Frontal cortex (tissue), 4 donors: ENCODE data around the gene EIF5A2. TPM values are rescaled to one million over a fixed set of nuclear protein-coding genes. Genes with fewer than 3 reads are reported as not detected.

Experiments used
- DNase-seq, 2 donors: peaks; one replicate each; pipeline ENCODE4 v3.0.0; 2012; ENCODE audit warnings: low spot score in 2 of 2
- FAIRE-seq: peaks from 2 replicates; lab custom pipeline; 2012; peaks lifted over from hg19 to GRCh38; lab: Jason Lieb, UNC
- total RNA-seq: library from RNA; depleted of rRNA; stranded (reverse); fragments of >200 nt; gene quantifications from one replicate; pipeline ENCODE4 v1.2.3, GENCODE V29; 2014
- donor health status: control.
- donor health status: control.
- donor health status: control.

Gene EIF5A2
- total RNA-seq, 1 donor from 2014 or later: 7.7 TPM

GRCh38 chr3:170863816-170864215 is 44.6 kb downstream of the EIF5A2 start:
- DNase-seq (no peak), FAIRE-seq (no peak)

GRCh38 chr3:170862618-170863374 is 45.6 kb downstream of the EIF5A2 start:
- no peak for DNase-seq
- FAIRE-seq: no peak

- FAIRE-seq (no peak), DNase-seq (no peak)
Measured at GRCh38 chr3:170858599-170858998, 49.8 kb downstream of the EIF5A2 start.

- DNase-seq (no peak), FAIRE-seq (no peak)
Measured at GRCh38 chr3:170852324-170852723, 56.1 kb downstream of the EIF5A2 start.

GRCh38 chr3:170848292-170848917 is 60.0 kb downstream of the EIF5A2 start:
- peak; percentile 56 for FAIRE-seq
- no peak for DNase-seq

- DNase-seq: no peak
- no peak for FAIRE-seq
Measured at GRCh38 chr3:170844377-170844776, 64.1 kb downstream of the EIF5A2 start.

- FAIRE-seq (no peak), DNase-seq (no peak)
Measured at GRCh38 chr3:170840291-170840859, 68.1 kb downstream of the EIF5A2 start.

- FAIRE-seq: no peak
- DNase-seq: no peak
Measured at GRCh38 chr3:170839518-170840100, 68.8 kb downstream of the EIF5A2 start.

Other genes starting within 250 kb of the EIF5A2 start
- 25.3 TPM for gene RPL22L1, start 38.4 kb downstream of the EIF5A2 start, total RNA-seq
- gene SLC2A2, start 118.1 kb upstream of the EIF5A2 start, total RNA-seq: not detected